Measurements from ENCODE around the gene BPGM.

BPGM gene

DNA sequence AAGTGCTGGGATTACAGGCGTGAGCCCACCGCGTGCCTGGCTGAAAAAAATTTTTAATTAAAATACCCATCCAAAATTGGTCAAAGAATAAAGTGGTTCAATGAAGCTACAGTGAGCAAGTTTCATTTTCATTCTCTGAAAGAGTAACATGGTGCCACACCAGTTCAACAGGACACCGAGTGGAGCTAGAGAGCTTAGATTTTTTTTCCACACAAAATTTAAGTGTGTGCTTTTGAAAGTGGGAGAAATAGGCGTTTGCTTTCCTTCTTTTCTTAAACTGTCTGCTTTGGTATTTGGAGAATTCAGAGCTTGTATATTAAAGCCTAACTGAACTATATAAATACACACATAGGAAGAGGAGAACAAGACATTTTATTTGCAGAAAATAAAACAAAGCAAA, 43.4 kb downstream of the BPGM start:
- TF ChIP-seq CTCF (IDR thresholded peaks at IDR 0.05), result peak; percentile 62

GRCh38 chr7:134690614-134691504, 44.2 kb downstream of the BPGM start:
- TF ChIP-seq CTCF (IDR thresholded peaks at IDR 0.05), result no peak

GRCh38 chr7:134691546-134692343, 45.1 kb downstream of the BPGM start:
- no peak for TF ChIP-seq CTCF (IDR thresholded peaks at IDR 0.05)

DNA sequence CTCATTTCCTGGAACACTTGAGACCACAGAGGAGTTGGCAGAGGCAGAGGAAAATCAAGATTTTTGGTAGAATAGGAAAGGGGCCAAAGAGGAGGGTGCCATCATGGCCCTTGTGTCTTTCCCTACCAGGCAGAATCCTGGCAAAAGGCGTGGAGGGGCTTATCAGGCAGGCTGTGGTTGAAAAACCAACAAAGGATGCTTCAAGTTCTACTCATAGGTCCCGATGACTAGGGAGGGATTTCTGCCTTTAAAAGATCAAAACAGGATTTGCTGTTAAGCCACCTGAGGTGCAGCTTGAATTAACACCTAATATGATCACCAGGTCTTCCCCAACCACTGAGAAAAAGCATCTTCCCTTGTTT, 45.7 kb downstream of the BPGM start:
- TF ChIP-seq CTCF (IDR thresholded peaks at IDR 0.05), result no peak

GRCh38 chr7:134693256-134693655, 46.6 kb downstream of the BPGM start:
- no peak for TF ChIP-seq CTCF (IDR thresholded peaks at IDR 0.05)

- TF ChIP-seq CTCF (IDR thresholded peaks at IDR 0.05), result no peak
Measured at GRCh38 chr7:134694299-134694698, 47.6 kb downstream of the BPGM start.

- TF ChIP-seq CTCF (IDR thresholded peaks at IDR 0.05), result no peak
Measured at GRCh38 chr7:134694767-134695166, 48.1 kb downstream of the BPGM start.

All from LNCAP (cell line).